ENCODE data around the gene ERGIC1. TPM values are rescaled to one million over a fixed set of nuclear protein-coding genes. Genes with fewer than 3 reads are reported as not detected.

The ERGIC1 gene
- total RNA-seq, 1 experiment from 2014 or later, result 89.8 TPM

DNA sequence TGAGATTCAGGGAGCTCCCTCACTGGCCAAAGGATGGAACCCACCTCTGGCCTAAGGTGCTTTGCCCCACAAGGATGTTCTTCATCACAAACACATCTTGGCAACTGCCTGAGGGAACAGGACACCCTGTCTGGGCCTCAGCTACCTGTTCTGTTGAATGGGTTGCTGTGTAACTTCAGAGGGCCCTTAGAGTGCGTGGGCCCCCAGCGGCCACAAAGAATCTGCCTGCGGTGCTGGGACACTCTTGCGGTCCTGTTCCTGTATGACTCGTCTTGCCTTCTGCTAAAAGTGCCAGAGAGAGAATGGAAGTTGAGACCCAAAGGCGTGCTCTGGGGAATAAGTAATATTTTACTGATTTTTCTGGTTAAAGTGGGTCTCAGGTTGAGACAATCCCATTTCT, 111.1 kb downstream of the ERGIC1 start:
- Mint-ChIP-seq H3K9me3 (no peaks in the 10 kb centered on the region), H3K4me3 (no peak overlapping the region), H3K4me1 (peaks cover 15% of the 10 kb centered on the region), H3K27ac (no peak overlapping the region), H3K36me3 (peaks cover 26% of the 10 kb centered on the region), H3K27me3 (ENCODE audit: low read depth) (no peaks in the 10 kb centered on the region)
- POLR2A ChIA-PET, result no interaction called here
- DNase-seq (ENCODE audit: low spot score) (no peak), ATAC-seq (no peak)
- no peak for TF ChIP-seq NR2C2 (CRISPR knock-in tag; IDR thresholded peaks at IDR 0.05)
- no peak for TF ChIP-seq ZNF219 (CRISPR knock-in tag; IDR thresholded peaks at IDR 0.05; ENCODE audit: borderline replicate concordance)
- TF ChIP-seq ZNF263 (CRISPR knock-in tag; IDR thresholded peaks at IDR 0.05; ENCODE audit: low read depth), result no peak
- no peak for TF ChIP-seq ZNF671 (CRISPR knock-in tag; IDR thresholded peaks at IDR 0.05)
- TF ChIP-seq RELA (CRISPR knock-in tag; IDR thresholded peaks at IDR 0.05; ENCODE audit: borderline replicate concordance), result no peak
- no peak for TF ChIP-seq TP53 (CRISPR knock-in tag; IDR thresholded peaks at IDR 0.05)
- no peak for TF ChIP-seq TCF7 (CRISPR knock-in tag; IDR thresholded peaks at IDR 0.05; ENCODE audit: low read depth)
- TF ChIP-seq ATF1 (CRISPR knock-in tag; IDR thresholded peaks at IDR 0.05), result no peak
- TF ChIP-seq TEAD1 (CRISPR knock-in tag; IDR thresholded peaks at IDR 0.05), result no peak
- no peak for TF ChIP-seq GTF2I (CRISPR knock-in tag; conservative IDR thresholded peaks at IDR 0.05)
- no peak for TF ChIP-seq ESRRA (CRISPR knock-in tag; IDR thresholded peaks at IDR 0.05; ENCODE audit: borderline replicate concordance)
- no peak for TF ChIP-seq SOX15 (CRISPR knock-in tag; IDR thresholded peaks at IDR 0.05)
- TF ChIP-seq RORB (CRISPR knock-in tag; IDR thresholded peaks at IDR 0.05), result no peak
- CTCF ChIA-PET, result interaction anchor here (0.7 kb wide), 1 partner anchor 231 kb away, joined by 3 read pairs; no protein-coding TSS in a partner anchor

DNA sequence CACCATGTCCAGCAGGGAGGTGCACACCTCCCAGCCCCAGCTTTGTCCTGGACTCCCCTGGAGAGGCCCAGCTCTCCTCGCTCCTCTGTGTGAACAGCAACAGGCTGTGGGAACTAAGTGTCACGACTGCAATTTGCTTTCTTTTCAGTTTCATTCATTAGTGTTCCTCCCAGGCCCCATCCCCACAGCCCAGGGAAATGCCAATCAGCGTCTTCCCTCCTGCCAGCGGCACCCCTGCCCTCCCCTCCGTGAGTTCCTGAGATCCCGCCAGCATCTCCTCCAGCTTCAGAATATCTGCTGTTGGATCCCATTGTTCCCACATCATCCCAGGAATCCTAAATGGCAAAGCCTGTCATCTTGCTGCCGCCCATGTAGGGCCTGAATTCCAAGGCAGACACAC, 112.1 kb downstream of the ERGIC1 start:
- DNase-seq (ENCODE audit: low spot score) (no peak), ATAC-seq (no peak)
- Mint-ChIP-seq H3K27ac (no peak overlapping the region), H3K4me1 (peaks cover 15% of the 10 kb centered on the region), H3K4me3 (no peak overlapping the region), H3K36me3 (peaks cover 26% of the 10 kb centered on the region), H3K9me3 (no peaks in the 10 kb centered on the region), H3K27me3 (ENCODE audit: low read depth) (no peaks in the 10 kb centered on the region)
- ChIA-PET POLR2A (no interaction called here), CTCF (interaction anchor here (0.5 kb wide), 1 partner anchor 1007 kb away, joined by 3 read pairs; no protein-coding TSS in a partner anchor)
- TF ChIP-seq ZNF232 (CRISPR knock-in tag; IDR thresholded peaks at IDR 0.05) (no peak), ZBTB21 (CRISPR knock-in tag; IDR thresholded peaks at IDR 0.05; ENCODE audit: borderline replicate concordance) (no peak), TEAD4 (CRISPR knock-in tag; IDR thresholded peaks at IDR 0.05) (no peak), CBFB (CRISPR knock-in tag; IDR thresholded peaks at IDR 0.05; ENCODE audit: low read depth) (no peak), ZNF423 (CRISPR knock-in tag; IDR thresholded peaks at IDR 0.05) (no peak), ESRRA (CRISPR knock-in tag; IDR thresholded peaks at IDR 0.05; ENCODE audit: borderline replicate concordance) (no peak), JUN (CRISPR knock-in tag; IDR thresholded peaks at IDR 0.05) (no peak), ZNF396 (CRISPR knock-in tag; IDR thresholded peaks at IDR 0.05; ENCODE audit: borderline replicate concordance) (no peak), HMGA2 (CRISPR knock-in tag; IDR thresholded peaks at IDR 0.05) (no peak), FOXJ3 (CRISPR knock-in tag; IDR thresholded peaks at IDR 0.05; ENCODE audit: borderline replicate concordance) (no peak), TP53 (CRISPR knock-in tag; IDR thresholded peaks at IDR 0.05) (no peak)
- TF ChIP-seq, protein P1, sequence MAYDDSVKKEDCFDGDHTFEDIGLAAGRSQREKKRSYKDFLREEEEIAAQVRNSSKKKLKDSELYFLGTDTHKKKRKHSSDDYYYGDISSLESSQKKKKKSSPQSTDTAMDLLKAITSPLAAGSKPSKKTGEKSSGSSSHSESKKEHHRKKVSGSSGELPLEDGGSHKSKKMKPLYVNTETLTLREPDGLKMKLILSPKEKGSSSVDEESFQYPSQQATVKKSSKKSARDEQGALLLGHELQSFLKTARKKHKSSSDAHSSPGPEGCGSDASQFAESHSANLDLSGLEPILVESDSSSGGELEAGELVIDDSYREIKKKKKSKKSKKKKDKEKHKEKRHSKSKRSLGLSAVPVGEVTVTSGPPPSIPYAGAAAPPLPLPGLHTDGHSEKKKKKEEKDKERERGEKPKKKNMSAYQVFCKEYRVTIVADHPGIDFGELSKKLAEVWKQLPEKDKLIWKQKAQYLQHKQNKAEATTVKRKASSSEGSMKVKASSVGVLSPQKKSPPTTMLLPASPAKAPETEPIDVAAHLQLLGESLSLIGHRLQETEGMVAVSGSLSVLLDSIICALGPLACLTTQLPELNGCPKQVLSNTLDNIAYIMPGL (CRISPR knock-in tag; IDR thresholded peaks at IDR 0.05), result no peak
- TF ChIP-seq, protein P2, sequence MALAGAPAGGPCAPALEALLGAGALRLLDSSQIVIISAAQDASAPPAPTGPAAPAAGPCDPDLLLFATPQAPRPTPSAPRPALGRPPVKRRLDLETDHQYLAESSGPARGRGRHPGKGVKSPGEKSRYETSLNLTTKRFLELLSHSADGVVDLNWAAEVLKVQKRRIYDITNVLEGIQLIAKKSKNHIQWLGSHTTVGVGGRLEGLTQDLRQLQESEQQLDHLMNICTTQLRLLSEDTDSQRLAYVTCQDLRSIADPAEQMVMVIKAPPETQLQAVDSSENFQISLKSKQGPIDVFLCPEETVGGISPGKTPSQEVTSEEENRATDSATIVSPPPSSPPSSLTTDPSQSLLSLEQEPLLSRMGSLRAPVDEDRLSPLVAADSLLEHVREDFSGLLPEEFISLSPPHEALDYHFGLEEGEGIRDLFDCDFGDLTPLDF (CRISPR knock-in tag; IDR thresholded peaks at IDR 0.05), result no peak
- TF ChIP-seq, protein P3, sequence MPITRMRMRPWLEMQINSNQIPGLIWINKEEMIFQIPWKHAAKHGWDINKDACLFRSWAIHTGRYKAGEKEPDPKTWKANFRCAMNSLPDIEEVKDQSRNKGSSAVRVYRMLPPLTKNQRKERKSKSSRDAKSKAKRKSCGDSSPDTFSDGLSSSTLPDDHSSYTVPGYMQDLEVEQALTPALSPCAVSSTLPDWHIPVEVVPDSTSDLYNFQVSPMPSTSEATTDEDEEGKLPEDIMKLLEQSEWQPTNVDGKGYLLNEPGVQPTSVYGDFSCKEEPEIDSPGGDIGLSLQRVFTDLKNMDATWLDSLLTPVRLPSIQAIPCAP (CRISPR knock-in tag; IDR thresholded peaks at IDR 0.05), result no peak
- TF ChIP-seq, protein P4, sequence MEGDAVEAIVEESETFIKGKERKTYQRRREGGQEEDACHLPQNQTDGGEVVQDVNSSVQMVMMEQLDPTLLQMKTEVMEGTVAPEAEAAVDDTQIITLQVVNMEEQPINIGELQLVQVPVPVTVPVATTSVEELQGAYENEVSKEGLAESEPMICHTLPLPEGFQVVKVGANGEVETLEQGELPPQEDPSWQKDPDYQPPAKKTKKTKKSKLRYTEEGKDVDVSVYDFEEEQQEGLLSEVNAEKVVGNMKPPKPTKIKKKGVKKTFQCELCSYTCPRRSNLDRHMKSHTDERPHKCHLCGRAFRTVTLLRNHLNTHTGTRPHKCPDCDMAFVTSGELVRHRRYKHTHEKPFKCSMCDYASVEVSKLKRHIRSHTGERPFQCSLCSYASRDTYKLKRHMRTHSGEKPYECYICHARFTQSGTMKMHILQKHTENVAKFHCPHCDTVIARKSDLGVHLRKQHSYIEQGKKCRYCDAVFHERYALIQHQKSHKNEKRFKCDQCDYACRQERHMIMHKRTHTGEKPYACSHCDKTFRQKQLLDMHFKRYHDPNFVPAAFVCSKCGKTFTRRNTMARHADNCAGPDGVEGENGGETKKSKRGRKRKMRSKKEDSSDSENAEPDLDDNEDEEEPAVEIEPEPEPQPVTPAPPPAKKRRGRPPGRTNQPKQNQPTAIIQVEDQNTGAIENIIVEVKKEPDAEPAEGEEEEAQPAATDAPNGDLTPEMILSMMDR (IDR thresholded peaks at IDR 0.05), result no peak
- TF ChIP-seq, protein P5, sequence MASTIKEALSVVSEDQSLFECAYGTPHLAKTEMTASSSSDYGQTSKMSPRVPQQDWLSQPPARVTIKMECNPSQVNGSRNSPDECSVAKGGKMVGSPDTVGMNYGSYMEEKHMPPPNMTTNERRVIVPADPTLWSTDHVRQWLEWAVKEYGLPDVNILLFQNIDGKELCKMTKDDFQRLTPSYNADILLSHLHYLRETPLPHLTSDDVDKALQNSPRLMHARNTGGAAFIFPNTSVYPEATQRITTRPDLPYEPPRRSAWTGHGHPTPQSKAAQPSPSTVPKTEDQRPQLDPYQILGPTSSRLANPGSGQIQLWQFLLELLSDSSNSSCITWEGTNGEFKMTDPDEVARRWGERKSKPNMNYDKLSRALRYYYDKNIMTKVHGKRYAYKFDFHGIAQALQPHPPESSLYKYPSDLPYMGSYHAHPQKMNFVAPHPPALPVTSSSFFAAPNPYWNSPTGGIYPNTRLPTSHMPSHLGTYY (CRISPR knock-in tag; IDR thresholded peaks at IDR 0.05), result no peak
- TF ChIP-seq, protein P6, sequence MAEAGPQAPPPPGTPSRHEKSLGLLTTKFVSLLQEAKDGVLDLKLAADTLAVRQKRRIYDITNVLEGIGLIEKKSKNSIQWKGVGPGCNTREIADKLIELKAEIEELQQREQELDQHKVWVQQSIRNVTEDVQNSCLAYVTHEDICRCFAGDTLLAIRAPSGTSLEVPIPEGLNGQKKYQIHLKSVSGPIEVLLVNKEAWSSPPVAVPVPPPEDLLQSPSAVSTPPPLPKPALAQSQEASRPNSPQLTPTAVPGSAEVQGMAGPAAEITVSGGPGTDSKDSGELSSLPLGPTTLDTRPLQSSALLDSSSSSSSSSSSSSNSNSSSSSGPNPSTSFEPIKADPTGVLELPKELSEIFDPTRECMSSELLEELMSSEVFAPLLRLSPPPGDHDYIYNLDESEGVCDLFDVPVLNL (CRISPR knock-in tag; IDR thresholded peaks at IDR 0.05; ENCODE audit: borderline replicate concordance, low read depth), result no peak
- TF ChIP-seq, protein P7, sequence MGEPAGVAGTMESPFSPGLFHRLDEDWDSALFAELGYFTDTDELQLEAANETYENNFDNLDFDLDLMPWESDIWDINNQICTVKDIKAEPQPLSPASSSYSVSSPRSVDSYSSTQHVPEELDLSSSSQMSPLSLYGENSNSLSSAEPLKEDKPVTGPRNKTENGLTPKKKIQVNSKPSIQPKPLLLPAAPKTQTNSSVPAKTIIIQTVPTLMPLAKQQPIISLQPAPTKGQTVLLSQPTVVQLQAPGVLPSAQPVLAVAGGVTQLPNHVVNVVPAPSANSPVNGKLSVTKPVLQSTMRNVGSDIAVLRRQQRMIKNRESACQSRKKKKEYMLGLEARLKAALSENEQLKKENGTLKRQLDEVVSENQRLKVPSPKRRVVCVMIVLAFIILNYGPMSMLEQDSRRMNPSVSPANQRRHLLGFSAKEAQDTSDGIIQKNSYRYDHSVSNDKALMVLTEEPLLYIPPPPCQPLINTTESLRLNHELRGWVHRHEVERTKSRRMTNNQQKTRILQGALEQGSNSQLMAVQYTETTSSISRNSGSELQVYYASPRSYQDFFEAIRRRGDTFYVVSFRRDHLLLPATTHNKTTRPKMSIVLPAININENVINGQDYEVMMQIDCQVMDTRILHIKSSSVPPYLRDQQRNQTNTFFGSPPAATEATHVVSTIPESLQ (CRISPR knock-in tag; IDR thresholded peaks at IDR 0.05), result no peak
